IPS-18c (cell line): ENCODE results near the gene SBNO1.
"Not testable (repeated sequence)": the region's sequence is repeated elsewhere in the genome, so short reads cannot be mapped to it uniquely, and the experiment has no call there.

Experiments used
- H3K4me3 ChIP-seq: 2 replicates; pipeline ENCODE4 v1.7.0; 2013; ENCODE audit warnings: low read depth, mild to moderate bottlenecking, low read length, moderate library complexity; ENCODE audit not compliant: insufficient read depth
- H3K9me3 ChIP-seq: one replicate; pipeline ENCODE4 v1.6.1; 2013; ENCODE audit warnings: mild to moderate bottlenecking, low read length, moderate library complexity; ENCODE audit not compliant: control insufficient read depth, insufficient read depth

The SBNO1 gene

GRCh38 chr12:123364532-123365024, at the start of gene SBNO1:
Gene SBNO1 (minus strand): TSS chr12:123364847. CDS start chr12:123350441, 14,406 bp downstream.
- Histone ChIP-seq H3K9me3 (no peaks in the 10 kb centered on the region), H3K4me3 (peak within 1 kb of the TSS; percentile 93)

GRCh38 chr12:123410041-123410412, 45.4 kb upstream of the SBNO1 start:
- no peak overlapping the region for H3K4me3 ChIP-seq
- H3K9me3 ChIP-seq: no peaks in the 10 kb centered on the region

- not testable (repeated sequence) for H3K4me3 ChIP-seq, H3K9me3 ChIP-seq
Observed at GRCh38 chr12:123409284-123410040, 44.8 kb upstream of the SBNO1 start.

- not testable (repeated sequence) for H3K4me3 ChIP-seq, H3K9me3 ChIP-seq
Observed at GRCh38 chr12:123408619-123409018, 44.0 kb upstream of the SBNO1 start.

GRCh38 chr12:123407934-123408333, 43.3 kb upstream of the SBNO1 start:
- H3K9me3 ChIP-seq, H3K4me3 ChIP-seq: not testable (repeated sequence)

- not testable (repeated sequence) for H3K9me3 ChIP-seq, H3K4me3 ChIP-seq
Observed at GRCh38 chr12:123407269-123407668, 42.6 kb upstream of the SBNO1 start.

GRCh38 chr12:123404581-123404980, 39.9 kb upstream of the SBNO1 start:
- no peak overlapping the region for H3K4me3 ChIP-seq
- H3K9me3 ChIP-seq: no peaks in the 10 kb centered on the region

GRCh38 chr12:123401753-123402683, 37.4 kb upstream of the SBNO1 start:
- no peak overlapping the region for H3K4me3 ChIP-seq
- H3K9me3 ChIP-seq: no peaks in the 10 kb centered on the region

GRCh38 chr12:123399255-123399617, 34.6 kb upstream of the SBNO1 start:
- no peak overlapping the region for H3K4me3 ChIP-seq

GRCh38 chr12:123398550-123399254, 34.1 kb upstream of the SBNO1 start:
- Histone ChIP-seq H3K4me3 (no peak overlapping the region), H3K9me3 (no peaks in the 10 kb centered on the region)

More at GRCh38 chr12:123399255-123399617, 34.6 kb upstream of the SBNO1 start:
- H3K9me3 ChIP-seq: no peaks in the 10 kb centered on the region

GRCh38 chr12:123398177-123398549, 33.5 kb upstream of the SBNO1 start:
- no peak overlapping the region for H3K4me3 ChIP-seq
- H3K9me3 ChIP-seq: no peaks in the 10 kb centered on the region

GRCh38 chr12:123397400-123397799, 32.8 kb upstream of the SBNO1 start:
- no peak overlapping the region for H3K4me3 ChIP-seq
- H3K9me3 ChIP-seq: no peaks in the 10 kb centered on the region

GRCh38 chr12:123396954-123397353, 32.3 kb upstream of the SBNO1 start:
- no peak overlapping the region for H3K4me3 ChIP-seq
- H3K9me3 ChIP-seq: no peaks in the 10 kb centered on the region

GRCh38 chr12:123396543-123396942, 31.9 kb upstream of the SBNO1 start:
- no peak overlapping the region for H3K4me3 ChIP-seq
- H3K9me3 ChIP-seq: no peaks in the 10 kb centered on the region

- H3K4me3 ChIP-seq: no peak overlapping the region
- no peaks in the 10 kb centered on the region for H3K9me3 ChIP-seq
Observed at GRCh38 chr12:123395236-123395635, 30.6 kb upstream of the SBNO1 start.

GRCh38 chr12:123393747-123394146, 29.1 kb upstream of the SBNO1 start:
- Histone ChIP-seq H3K9me3 (no peaks in the 10 kb centered on the region), H3K4me3 (no peak overlapping the region)

GRCh38 chr12:123391546-123392343, 27.1 kb upstream of the SBNO1 start:
- H3K9me3 ChIP-seq: no peaks in the 10 kb centered on the region
- H3K4me3 ChIP-seq: no peak overlapping the region
